Left lung (tissue), 10 donors: Measurements from ENCODE around the gene CCDC146. TPM values are rescaled to one million over a fixed set of nuclear protein-coding genes. Genes with fewer than 3 reads are reported as not detected.

Experiments
- ATAC-seq: fragments of 200-7000 bp; cut with Tn5 transposase; one replicate; pipeline ENCODE4 v1.9.1; 2020; ENCODE audit warnings: moderate library complexity
- DNase-seq, 4 donors: peaks; one replicate each; pipeline ENCODE4 v3.0.0-alpha.2; 2013 to 2020
- H3K27ac ChIP-seq, 2 donors: fragments of 200-600 bp; sonication (generic) in 1 of 2; one replicate each; pipeline versions ENCODE4 v1.5.0 to v1.8.0; 2020 to 2021
- H3K27me3 ChIP-seq, 2 donors: fragments of 200-600 bp; sonication (generic) in 1 of 2; one replicate each; pipeline versions ENCODE4 v1.5.0 to v1.8.0; 2020 to 2021
- H3K36me3 ChIP-seq, 2 donors: fragments of 200-600 bp; sonication (generic) in 1 of 2; one replicate each; pipeline versions ENCODE4 v1.5.0 to v1.8.0; 2020 to 2021
- H3K4me1 ChIP-seq, 2 donors: fragments of 200-600 bp; one replicate each; pipeline ENCODE4 v1.8.0; 2021
- H3K4me3 ChIP-seq, 2 donors: fragments of 200-600 bp; sonication (generic) in 1 of 2; one replicate each; pipeline versions ENCODE4 v1.5.0 to v1.8.0; 2020 to 2021; ENCODE audit warnings: mild to moderate bottlenecking in 1 of 2
- H3K9me3 ChIP-seq, 2 donors: fragments of 200-600 bp; sonication (generic) in 1 of 2; one replicate each; pipeline versions ENCODE4 v1.5.0 to v1.8.0; 2020 to 2021
- intact Hi-C, 2 donors: fragments of 100-400 bp; cut with DNase I; formaldehyde crosslinking; loops; one replicate each; pipeline versions ENCODE4 v1.11.2 to v1.14.2; 2022
- polyA plus RNA-seq, 6 donors: library from polyadenylated mRNA; unstranded; fragments of 120-200 nt; gene quantifications; one replicate each; pipeline ENCODE4 v1.2.1, GENCODE V29; 2013; ENCODE audit not compliant: insufficient read length in 6 of 6
- total RNA-seq, 2 donors: library from RNA; stranded (reverse); fragmentation: NEBNext Ultra II Directional; extraction: Animal tissue kit (Norgen Biotek cat#: 25700); gene quantifications; one replicate each; pipeline ENCODE4 v1.2.1, GENCODE V29; 2021
- TF ChIP-seq, protein P1 (sequence below), 2 donors: fragments of 200-600 bp; sonication (generic) in 1 of 2; IDR thresholded peaks; one replicate each; pipeline versions ENCODE4 v1.5.0 to v1.8.0; 2021; ENCODE audit warnings: antibody characterized with exemption in 2 of 2
- donor health status: DM: no; HTN: yes; CAD: no.
- donor health status: DM: no; HTN: no; CAD: no.

The CCDC146 gene
- total and polyA plus RNA-seq, 8 donors, result 3.9 to 29.8 (median 18.7) TPM

DNA sequence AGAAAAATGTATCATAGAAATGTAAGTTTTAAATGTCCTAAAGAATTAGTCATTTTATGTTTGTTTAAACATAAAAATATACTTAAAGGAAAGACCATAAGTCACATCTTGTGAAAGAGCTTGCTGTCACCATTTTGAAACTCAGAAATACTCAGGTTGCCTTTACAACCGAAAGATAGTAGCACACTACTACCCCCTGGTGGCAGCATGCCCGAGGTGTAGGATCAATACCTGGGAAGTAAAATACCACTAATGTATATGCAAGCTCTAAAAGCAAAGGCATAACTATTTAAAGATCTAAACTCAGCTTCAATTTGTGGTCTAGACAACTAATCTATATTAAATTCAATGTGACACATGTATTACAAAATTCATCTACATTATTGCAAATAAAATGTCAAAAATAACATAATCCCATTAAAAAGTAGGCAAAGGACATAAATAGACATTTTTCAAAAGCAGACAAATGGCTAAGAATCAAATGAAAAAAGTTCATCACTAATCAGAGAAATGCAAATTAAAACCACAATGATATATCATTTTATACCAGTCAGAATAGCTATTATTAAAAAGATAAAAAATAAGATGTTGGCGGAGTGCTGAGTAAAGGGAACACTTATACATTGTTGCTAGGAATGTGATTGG, 124.9 kb downstream of the CCDC146 start:
- DNase-seq (peak in 3 of 4 donors; percentile 22 to 67 (median 55)), ATAC-seq (peak; percentile 77)
- TF ChIP-seq, protein P1, sequence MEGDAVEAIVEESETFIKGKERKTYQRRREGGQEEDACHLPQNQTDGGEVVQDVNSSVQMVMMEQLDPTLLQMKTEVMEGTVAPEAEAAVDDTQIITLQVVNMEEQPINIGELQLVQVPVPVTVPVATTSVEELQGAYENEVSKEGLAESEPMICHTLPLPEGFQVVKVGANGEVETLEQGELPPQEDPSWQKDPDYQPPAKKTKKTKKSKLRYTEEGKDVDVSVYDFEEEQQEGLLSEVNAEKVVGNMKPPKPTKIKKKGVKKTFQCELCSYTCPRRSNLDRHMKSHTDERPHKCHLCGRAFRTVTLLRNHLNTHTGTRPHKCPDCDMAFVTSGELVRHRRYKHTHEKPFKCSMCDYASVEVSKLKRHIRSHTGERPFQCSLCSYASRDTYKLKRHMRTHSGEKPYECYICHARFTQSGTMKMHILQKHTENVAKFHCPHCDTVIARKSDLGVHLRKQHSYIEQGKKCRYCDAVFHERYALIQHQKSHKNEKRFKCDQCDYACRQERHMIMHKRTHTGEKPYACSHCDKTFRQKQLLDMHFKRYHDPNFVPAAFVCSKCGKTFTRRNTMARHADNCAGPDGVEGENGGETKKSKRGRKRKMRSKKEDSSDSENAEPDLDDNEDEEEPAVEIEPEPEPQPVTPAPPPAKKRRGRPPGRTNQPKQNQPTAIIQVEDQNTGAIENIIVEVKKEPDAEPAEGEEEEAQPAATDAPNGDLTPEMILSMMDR (IDR thresholded peaks at IDR 0.05), result peak; percentile 62 to 87
- Histone ChIP-seq H3K27me3 (no peaks in the 10 kb centered on the region), H3K4me3 (no peak overlapping the region), H3K36me3 (no peaks in the 10 kb centered on the region), H3K9me3 (no peaks in the 10 kb centered on the region), H3K4me1 (peaks cover 0 to 14% of the 10 kb centered on the region in 2 donors), H3K27ac (no peak overlapping the region)
- intact Hi-C loops, result no loop called here

- H3K36me3 ChIP-seq, result no peaks in the 10 kb centered on the region
- H3K4me3 ChIP-seq, result no peak overlapping the region
- DNase-seq, result no peak
- TF ChIP-seq, protein P1 (IDR thresholded peaks at IDR 0.05), result no peak
- no peaks in the 10 kb centered on the region for H3K9me3 ChIP-seq
- no peak overlapping the region for H3K27ac ChIP-seq
- intact Hi-C loops, result no loop called here
- H3K4me1 ChIP-seq, result peaks cover 0 to 14% of the 10 kb centered on the region in 2 donors
- H3K27me3 ChIP-seq, result no peaks in the 10 kb centered on the region
- ATAC-seq, result no peak
Measured at GRCh38 chr7:77248154-77248553, 125.7 kb downstream of the CCDC146 start.

- peak; percentile 31 for ATAC-seq
- H3K36me3 ChIP-seq, result no peaks in the 10 kb centered on the region
- intact Hi-C loops, result no loop called here
- no peaks in the 10 kb centered on the region for H3K4me1 ChIP-seq
- H3K4me3 ChIP-seq, result no peak overlapping the region
- no peak overlapping the region for H3K27ac ChIP-seq
- DNase-seq, result no peak
- TF ChIP-seq, protein P1 (IDR thresholded peaks at IDR 0.05), result no peak
- H3K9me3 ChIP-seq, result no peaks in the 10 kb centered on the region
- no peaks in the 10 kb centered on the region for H3K27me3 ChIP-seq
Measured at GRCh38 chr7:77252506-77252905, 130.1 kb downstream of the CCDC146 start.

GRCh38 chr7:77253151-77253550, 130.7 kb downstream of the CCDC146 start:
- H3K36me3 ChIP-seq, result no peaks in the 10 kb centered on the region
- no peak overlapping the region for H3K4me3 ChIP-seq
- TF ChIP-seq, protein P1 (IDR thresholded peaks at IDR 0.05), result no peak
- DNase-seq (no peak), ATAC-seq (peak; percentile 70)
- intact Hi-C loops, result no loop called here
- no peaks in the 10 kb centered on the region for H3K4me1 ChIP-seq
- no peaks in the 10 kb centered on the region for H3K9me3 ChIP-seq
- H3K27ac ChIP-seq, result no peak overlapping the region
- H3K27me3 ChIP-seq, result no peaks in the 10 kb centered on the region

DNA sequence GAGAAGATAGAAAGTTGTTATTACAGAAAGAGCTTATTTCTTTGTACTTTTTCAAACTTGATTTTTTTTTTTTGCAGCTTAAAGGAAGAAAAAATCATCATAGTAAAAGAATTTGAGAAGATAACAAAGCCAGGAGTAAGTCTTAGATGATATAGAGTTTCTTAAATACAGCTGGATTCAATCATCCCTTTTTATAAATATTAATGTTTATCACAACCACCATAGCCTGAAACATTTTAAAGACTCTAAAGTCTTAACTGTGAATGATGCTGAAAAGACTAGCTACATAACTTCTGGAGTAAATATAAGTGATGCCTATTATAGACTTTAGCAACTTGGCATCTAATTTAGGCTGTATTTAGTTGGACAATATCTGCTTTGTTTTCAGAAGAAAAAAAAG, 132.0 kb downstream of the CCDC146 start:
- H3K36me3 ChIP-seq, result no peaks in the 10 kb centered on the region
- H3K27ac ChIP-seq, result no peak overlapping the region
- ATAC-seq (no peak), DNase-seq (no peak)
- intact Hi-C loops, result no loop called here
- H3K4me3 ChIP-seq, result no peak overlapping the region
- H3K27me3 ChIP-seq, result no peaks in the 10 kb centered on the region
- TF ChIP-seq, protein P1 (IDR thresholded peaks at IDR 0.05), result no peak
- no peaks in the 10 kb centered on the region for H3K4me1 ChIP-seq
- H3K9me3 ChIP-seq, result no peaks in the 10 kb centered on the region
